SU-DHL-6 (cell line): ENCODE results near the gene TGM2.

ENCODE experiments used
- EZH2phosphoT487 ChIP-seq: fragments of 200-600 bp; sonication (generic), shearing (Covaris generic); conservative IDR thresholded peaks from 2 replicates; pipeline ENCODE4 v1.6.1; 2018; ENCODE audit warnings: mild to moderate bottlenecking, antibody characterized with exemption, low read length, moderate library complexity, mixed read lengths
- TF ChIP-seq, protein P1 (sequence below): fragments of 200-600 bp; sonication (generic); IDR thresholded peaks from one replicate; pipeline ENCODE4 v1.5.1; 2017; ENCODE audit warnings: antibody characterized with exemption, mild to moderate bottlenecking, low read length, moderate library complexity; ENCODE audit not compliant: insufficient read depth, poor library complexity, severe bottlenecking

DNA sequence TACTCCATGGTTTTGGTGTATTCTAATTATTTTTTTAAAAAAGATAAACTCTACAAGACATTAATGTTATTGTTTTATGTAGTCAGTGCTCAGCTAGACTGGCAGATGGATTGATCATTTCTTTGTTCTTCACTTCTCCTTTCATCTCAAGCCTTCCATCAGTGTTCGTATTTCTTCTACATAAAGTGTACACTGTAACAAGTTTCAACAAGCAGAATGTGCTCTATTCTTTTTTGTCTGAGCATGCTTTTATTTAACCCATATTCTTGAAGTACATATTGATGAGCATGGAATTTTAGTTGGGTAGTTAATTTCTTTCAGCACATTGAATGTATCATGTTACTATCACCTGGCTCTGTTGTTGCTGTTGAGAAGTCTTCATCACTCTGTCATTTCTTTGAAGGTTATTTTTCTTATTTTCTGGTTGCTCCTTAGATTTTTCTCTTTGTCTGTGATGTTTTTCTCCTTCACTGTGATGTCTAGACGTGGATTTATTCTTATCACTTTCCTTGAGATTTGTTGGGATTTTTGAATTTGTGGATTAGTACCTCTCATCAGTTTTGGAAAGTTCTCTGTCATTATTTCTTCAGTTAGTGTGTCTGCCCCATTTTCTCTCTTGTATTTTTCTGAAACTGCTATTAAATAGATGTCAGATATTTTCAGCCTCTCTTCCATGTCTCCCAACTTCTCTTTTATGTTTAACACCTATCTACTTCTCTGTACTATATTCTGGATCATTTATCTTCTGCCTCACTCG, 48.5 kb downstream of the TGM2 start:
- TF ChIP-seq, protein P1, sequence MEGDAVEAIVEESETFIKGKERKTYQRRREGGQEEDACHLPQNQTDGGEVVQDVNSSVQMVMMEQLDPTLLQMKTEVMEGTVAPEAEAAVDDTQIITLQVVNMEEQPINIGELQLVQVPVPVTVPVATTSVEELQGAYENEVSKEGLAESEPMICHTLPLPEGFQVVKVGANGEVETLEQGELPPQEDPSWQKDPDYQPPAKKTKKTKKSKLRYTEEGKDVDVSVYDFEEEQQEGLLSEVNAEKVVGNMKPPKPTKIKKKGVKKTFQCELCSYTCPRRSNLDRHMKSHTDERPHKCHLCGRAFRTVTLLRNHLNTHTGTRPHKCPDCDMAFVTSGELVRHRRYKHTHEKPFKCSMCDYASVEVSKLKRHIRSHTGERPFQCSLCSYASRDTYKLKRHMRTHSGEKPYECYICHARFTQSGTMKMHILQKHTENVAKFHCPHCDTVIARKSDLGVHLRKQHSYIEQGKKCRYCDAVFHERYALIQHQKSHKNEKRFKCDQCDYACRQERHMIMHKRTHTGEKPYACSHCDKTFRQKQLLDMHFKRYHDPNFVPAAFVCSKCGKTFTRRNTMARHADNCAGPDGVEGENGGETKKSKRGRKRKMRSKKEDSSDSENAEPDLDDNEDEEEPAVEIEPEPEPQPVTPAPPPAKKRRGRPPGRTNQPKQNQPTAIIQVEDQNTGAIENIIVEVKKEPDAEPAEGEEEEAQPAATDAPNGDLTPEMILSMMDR, result no peak
- no peak for TF ChIP-seq EZH2phosphoT487
